Breast epithelium (tissue), 4 donors: ENCODE data around the gene TCF3. TPM values are rescaled to one million over a fixed set of nuclear protein-coding genes. Genes with fewer than 3 reads are reported as not detected.

Experiments used
- DNase-seq, 2 donors: peaks; one replicate each; pipeline ENCODE4 v3.0.0-alpha.2; 2019; ENCODE audit warnings: low spot score in 2 of 2
- H3K27ac ChIP-seq, 2 donors: fragments of 200-600 bp; sonication (generic) in 1 of 2; one replicate each; pipeline ENCODE4 v1.5.1; 2016 to 2019; ENCODE audit warnings: mild to moderate bottlenecking in 1 of 2
- H3K27me3 ChIP-seq, 2 donors: fragments of 200-600 bp; sonication (generic) in 1 of 2; one replicate each; pipeline versions ENCODE4 v1.5.1 to v1.6.0; 2017 to 2019; ENCODE audit warnings: control low read depth in 1 of 2, mild to moderate bottlenecking in 1 of 2
- H3K36me3 ChIP-seq: fragments of 200-600 bp; one replicate; pipeline ENCODE4 v1.5.1; 2019
- H3K4me1 ChIP-seq, 2 donors: fragments of 200-600 bp; sonication (generic); one replicate each; pipeline ENCODE4 v1.5.1; 2016 to 2019; ENCODE audit warnings: control low read depth in 1 of 2
- H3K4me3 ChIP-seq, 3 donors: fragments of 200-600 bp; sonication (generic); 1 replicate in 2 of 3; 2 replicates in 1 of 3; pipeline ENCODE4 v1.5.1; 2016 to 2019; ENCODE audit warnings: mild to moderate bottlenecking in 3 of 3, moderate library complexity in 2 of 3
- H3K9me3 ChIP-seq, 2 donors: fragments of 200-600 bp; sonication (generic) in 1 of 2; one replicate each; pipeline ENCODE4 v1.5.1; 2016 to 2019; ENCODE audit warnings: control low read depth in 1 of 2
- POLR2A ChIP-seq: fragments of 450-650 bp; IDR thresholded peaks from one replicate; pipeline ENCODE4 v1.6.1; 2016; ENCODE audit warnings: antibody characterized with exemption, mild to moderate bottlenecking, moderate library complexity
- POLR2AphosphoS5 ChIP-seq, 3 donors: sonication (generic); formaldehyde crosslinking; IDR thresholded peaks; one replicate each; pipeline ENCODE4 v1.6.1; 2017; ENCODE audit warnings: antibody characterized with exemption in 3 of 3
- intact Hi-C: fragments of 100-400 bp; cut with DNase I; formaldehyde crosslinking; loops from one replicate; pipeline ENCODE4 v1.15.1; 2023; ENCODE audit warnings: low total_unique reads
- total RNA-seq, 3 donors: library from RNA; depleted of rRNA; stranded (reverse); fragments of >200 nt; gene quantifications; one replicate each; pipeline ENCODE4 v1.1.0, GENCODE V29; 2016
- TF ChIP-seq, protein P1 (sequence below), 3 donors: fragments of 450-650 bp; IDR thresholded peaks; one replicate each; pipeline ENCODE4 v1.5.1; 2016 to 2017; ENCODE audit warnings: antibody characterized with exemption in 3 of 3, mild to moderate bottlenecking in 3 of 3, moderate library complexity in 3 of 3

Gene TCF3
- total RNA-seq, 3 donors from 2014 or later = 38.6 to 45.3 (median 42.3) TPM

GRCh38 chr19:1684573-1684912, 32.1 kb upstream of the TCF3 start:
- peaks cover 3 to 71% of the 10 kb centered on the region in 2 donors for H3K27me3 ChIP-seq
- DNase-seq = no peak
- intact Hi-C loops = no loop called here
- H3K9me3 ChIP-seq = no peaks in the 10 kb centered on the region
- no peak overlapping the region for H3K27ac ChIP-seq
- no peaks in the 10 kb centered on the region for H3K4me1 ChIP-seq
- no peak overlapping the region for H3K4me3 ChIP-seq
- no peaks in the 10 kb centered on the region for H3K36me3 ChIP-seq
- TF ChIP-seq POLR2A (no peak), POLR2AphosphoS5 (IDR thresholded peaks at IDR 0.05) (no peak)
- TF ChIP-seq, protein P1, sequence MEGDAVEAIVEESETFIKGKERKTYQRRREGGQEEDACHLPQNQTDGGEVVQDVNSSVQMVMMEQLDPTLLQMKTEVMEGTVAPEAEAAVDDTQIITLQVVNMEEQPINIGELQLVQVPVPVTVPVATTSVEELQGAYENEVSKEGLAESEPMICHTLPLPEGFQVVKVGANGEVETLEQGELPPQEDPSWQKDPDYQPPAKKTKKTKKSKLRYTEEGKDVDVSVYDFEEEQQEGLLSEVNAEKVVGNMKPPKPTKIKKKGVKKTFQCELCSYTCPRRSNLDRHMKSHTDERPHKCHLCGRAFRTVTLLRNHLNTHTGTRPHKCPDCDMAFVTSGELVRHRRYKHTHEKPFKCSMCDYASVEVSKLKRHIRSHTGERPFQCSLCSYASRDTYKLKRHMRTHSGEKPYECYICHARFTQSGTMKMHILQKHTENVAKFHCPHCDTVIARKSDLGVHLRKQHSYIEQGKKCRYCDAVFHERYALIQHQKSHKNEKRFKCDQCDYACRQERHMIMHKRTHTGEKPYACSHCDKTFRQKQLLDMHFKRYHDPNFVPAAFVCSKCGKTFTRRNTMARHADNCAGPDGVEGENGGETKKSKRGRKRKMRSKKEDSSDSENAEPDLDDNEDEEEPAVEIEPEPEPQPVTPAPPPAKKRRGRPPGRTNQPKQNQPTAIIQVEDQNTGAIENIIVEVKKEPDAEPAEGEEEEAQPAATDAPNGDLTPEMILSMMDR (IDR thresholded peaks at IDR 0.05) = no peak

DNA sequence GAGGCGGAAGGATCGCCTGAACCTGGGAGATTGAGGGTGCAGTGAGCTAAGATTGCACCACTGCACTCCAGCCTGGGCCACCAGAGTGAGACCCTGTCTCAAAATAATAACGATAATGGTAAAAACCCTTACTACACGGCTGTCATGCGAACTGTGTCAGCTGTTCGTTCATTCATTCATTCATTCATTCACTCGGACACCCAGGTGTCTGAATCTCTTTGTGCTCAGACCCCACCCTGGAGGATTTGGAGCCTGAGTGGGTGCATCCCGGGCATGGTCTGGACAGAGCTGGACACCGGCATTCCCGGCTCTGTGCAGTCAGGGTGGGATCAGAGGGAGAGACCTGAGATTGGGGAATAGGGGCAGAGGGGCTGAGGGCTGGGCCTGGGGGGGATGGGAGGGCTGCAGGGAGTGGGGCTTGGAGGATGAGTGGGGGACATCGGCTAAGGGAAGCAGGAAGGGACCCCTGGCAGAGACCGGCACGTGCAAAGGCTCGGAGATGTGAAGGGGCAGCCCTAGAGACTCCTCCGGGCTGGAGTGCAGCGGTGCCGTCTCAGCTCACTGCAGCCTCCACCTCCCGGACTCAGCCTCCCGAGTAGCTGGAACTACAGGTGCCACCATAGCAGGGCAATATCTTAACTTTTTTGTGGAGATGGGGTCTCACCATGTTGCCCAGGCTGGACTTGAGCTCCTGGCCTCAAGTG, 31.6 kb upstream of the TCF3 start:
- H3K27me3 ChIP-seq = peaks cover 3 to 77% of the 10 kb centered on the region in 2 donors
- intact Hi-C loops = no loop called here
- no peak overlapping the region for H3K4me3 ChIP-seq

GRCh38 chr19:1680976-1681375, 28.6 kb upstream of the TCF3 start:
- H3K4me1 ChIP-seq = no peaks in the 10 kb centered on the region
- H3K4me3 ChIP-seq = no peak overlapping the region
- TF ChIP-seq, protein P1 (IDR thresholded peaks at IDR 0.05) = no peak
- TF ChIP-seq POLR2AphosphoS5 (IDR thresholded peaks at IDR 0.05) = no peak
- no peak for TF ChIP-seq POLR2A
- intact Hi-C loops = no loop called here
- H3K36me3 ChIP-seq = no peaks in the 10 kb centered on the region
- peaks cover 9 to 77% of the 10 kb centered on the region in 2 donors for H3K27me3 ChIP-seq
- DNase-seq = no peak
- H3K9me3 ChIP-seq = no peaks in the 10 kb centered on the region
- H3K27ac ChIP-seq = no peak overlapping the region

More for the DNA sequence above, 31.6 kb upstream of the TCF3 start:
- H3K27ac ChIP-seq = no peak overlapping the region
- no peaks in the 10 kb centered on the region for H3K4me1 ChIP-seq
- no peaks in the 10 kb centered on the region for H3K9me3 ChIP-seq
- no peak for DNase-seq
- H3K36me3 ChIP-seq = no peaks in the 10 kb centered on the region
- TF ChIP-seq POLR2AphosphoS5 (IDR thresholded peaks at IDR 0.05) (no peak), POLR2A (no peak)
- TF ChIP-seq, protein P1 (IDR thresholded peaks at IDR 0.05) = no peak

- TF ChIP-seq, protein P1 (IDR thresholded peaks at IDR 0.05) = no peak
- TF ChIP-seq POLR2AphosphoS5 (IDR thresholded peaks at IDR 0.05) (no peak), POLR2A (no peak)
- no peaks in the 10 kb centered on the region for H3K4me1 ChIP-seq
- no peak overlapping the region for H3K4me3 ChIP-seq
- peaks cover 10 to 79% of the 10 kb centered on the region in 2 donors for H3K27me3 ChIP-seq
- no peaks in the 10 kb centered on the region for H3K36me3 ChIP-seq
- no peak for DNase-seq
- intact Hi-C loops = loop anchor here (10.0 kb wide), 2 partner anchors 77 to 133 kb away; partner anchors contain the start of gene ONECUT3
- H3K27ac ChIP-seq = no peak overlapping the region
- no peaks in the 10 kb centered on the region for H3K9me3 ChIP-seq
These were observed 25.7 kb upstream of the TCF3 start for GRCh38 chr19:1678073-1678472.
